NCI-H1048 (cell line): Measurements from ENCODE around the gene LPP.

Source experiments
- DNase-seq: peaks from one replicate; lab custom pipeline; 2025; lab: John Stamatoyannopoulos, UW

LPP gene

GRCh38 chr3:188365988-188366698 lies 212.2 kb downstream of the LPP start:
- no peak for DNase-seq

- no peak for DNase-seq
Observed at GRCh38 chr3:188367678-188368077, 213.7 kb downstream of the LPP start.

- no peak for DNase-seq
Observed at GRCh38 chr3:188369526-188369925, 215.6 kb downstream of the LPP start.

- no peak for DNase-seq
Observed at GRCh38 chr3:188370081-188370830, 216.3 kb downstream of the LPP start.

GRCh38 chr3:188378786-188379185 lies 224.8 kb downstream of the LPP start:
- no peak for DNase-seq

- DNase-seq: no peak
Observed at GRCh38 chr3:188380252-188380651, 226.3 kb downstream of the LPP start.

GRCh38 chr3:188380722-188381121 lies 226.8 kb downstream of the LPP start:
- no peak for DNase-seq

- DNase-seq: no peak
Observed at GRCh38 chr3:188383748-188384147, 229.8 kb downstream of the LPP start.

GRCh38 chr3:188385295-188385694 lies 231.3 kb downstream of the LPP start:
- no peak for DNase-seq

- DNase-seq: no peak
Observed at GRCh38 chr3:188389711-188390342, 235.9 kb downstream of the LPP start.

- DNase-seq: no peak
Observed at GRCh38 chr3:188390343-188390718, 236.4 kb downstream of the LPP start.

- DNase-seq: no peak
Observed at GRCh38 chr3:188390775-188391443, 237.0 kb downstream of the LPP start.

- DNase-seq: no peak
Observed at GRCh38 chr3:188391592-188391991, 237.6 kb downstream of the LPP start.

- DNase-seq: no peak
Observed at GRCh38 chr3:188392076-188392475, 238.1 kb downstream of the LPP start.

GRCh38 chr3:188394623-188395022 lies 240.7 kb downstream of the LPP start:
- no peak for DNase-seq

- no peak for DNase-seq
Observed at GRCh38 chr3:188396251-188396650, 242.3 kb downstream of the LPP start.

GRCh38 chr3:188396900-188397299 lies 242.9 kb downstream of the LPP start:
- no peak for DNase-seq

GRCh38 chr3:188397766-188398705 lies 244.1 kb downstream of the LPP start:
- no peak for DNase-seq

GRCh38 chr3:188400494-188401243 lies 246.7 kb downstream of the LPP start:
- DNase-seq: no peak

GRCh38 chr3:188401244-188401993 lies 247.5 kb downstream of the LPP start:
- DNase-seq: no peak
